Mononuclear cell (primary cell): ENCODE measurements around the gene MIB1. TPM values are rescaled to one million over a fixed set of nuclear protein-coding genes. Genes with fewer than 3 reads are reported as not detected.
"Not testable (repeated sequence)": the region's sequence is repeated elsewhere in the genome, so short reads cannot be mapped to it uniquely, and the experiment has no call there.

Source experiments
- H3K27me3 ChIP-seq: 2 replicates; pipeline ENCODE4 v1.6.0; 2011; ENCODE audit warnings: low read length, control low read depth; ENCODE audit not compliant: insufficient read depth
- H3K4me1 ChIP-seq: 2 replicates; pipeline ENCODE4 v1.5.1; 2011; ENCODE audit warnings: mild to moderate bottlenecking, low read length, control low read depth; ENCODE audit not compliant: insufficient read depth
- H3K4me3 ChIP-seq: 2 replicates; pipeline ENCODE4 v1.5.1; 2011; ENCODE audit warnings: mild to moderate bottlenecking, low read length, moderate library complexity
- H3K9me3 ChIP-seq: 2 replicates; pipeline ENCODE4 v1.5.1; 2011; ENCODE audit warnings: low read depth, mild to moderate bottlenecking, control low read depth, low read length
- total RNA-seq: library from RNA; depleted of rRNA; stranded (reverse); fragments of >200 nt; gene quantifications from one replicate; pipeline ENCODE4 v1.2.3, GENCODE V29; 2012

The MIB1 gene
- total RNA-seq, 1 donor = 24.3 TPM

- H3K27me3 ChIP-seq = no peaks in the 10 kb centered on the region
- no peak overlapping the region for H3K4me3 ChIP-seq
- H3K4me1 ChIP-seq = peaks cover 5% of the 10 kb centered on the region
- no peaks in the 10 kb centered on the region for H3K9me3 ChIP-seq
Measured at GRCh38 chr18:21762181-21762772, 21.7 kb downstream of the MIB1 start.

- Histone ChIP-seq H3K9me3 (no peaks in the 10 kb centered on the region), H3K27me3 (no peaks in the 10 kb centered on the region), H3K4me1 (peaks cover 5% of the 10 kb centered on the region), H3K4me3 (no peak overlapping the region)
Measured at GRCh38 chr18:21763846-21764646, 23.5 kb downstream of the MIB1 start.

DNA sequence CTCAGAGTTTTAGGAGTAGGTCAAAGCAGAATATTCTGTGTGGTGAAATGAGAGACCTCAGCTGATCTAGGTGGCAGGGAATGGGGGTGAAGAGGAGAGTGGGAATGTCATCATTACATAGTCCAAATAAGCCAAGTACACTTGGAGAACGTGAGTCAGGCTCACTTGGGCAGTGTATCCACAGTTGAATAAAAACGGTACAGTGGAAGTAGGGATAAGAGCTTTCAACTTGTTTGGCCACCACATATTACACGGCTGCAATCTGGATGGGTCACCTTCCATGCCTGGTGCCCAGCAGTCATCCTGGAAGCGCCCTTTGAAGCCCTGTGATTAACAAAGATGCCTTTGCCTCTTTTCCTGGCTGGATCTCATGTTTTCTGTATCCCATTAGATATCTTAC lies 28.6 kb downstream of the MIB1 start:
- no peaks in the 10 kb centered on the region for H3K4me1 ChIP-seq
- H3K4me3 ChIP-seq = no peak overlapping the region
- no peaks in the 10 kb centered on the region for H3K27me3 ChIP-seq
- no peaks in the 10 kb centered on the region for H3K9me3 ChIP-seq

DNA sequence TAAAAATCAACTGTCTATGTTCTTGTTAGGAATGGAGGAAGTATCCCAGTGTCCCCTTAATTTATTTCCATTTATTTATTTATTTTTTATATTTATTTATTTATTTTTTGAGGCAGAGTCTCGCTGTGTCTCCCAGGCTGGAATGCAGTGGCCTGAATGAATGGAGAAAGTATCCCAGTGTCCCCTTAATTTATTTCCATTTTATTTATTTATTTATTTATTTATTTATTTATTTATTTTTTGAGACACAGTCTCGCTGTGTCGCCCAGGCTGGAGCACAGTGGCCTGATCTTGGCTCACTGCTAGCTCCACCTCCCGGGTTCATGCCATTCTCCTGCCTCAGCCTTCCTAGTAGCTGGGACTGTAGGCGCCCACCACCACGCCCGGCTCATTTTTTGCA lies 34.1 kb downstream of the MIB1 start:
- H3K9me3 ChIP-seq = no peaks in the 10 kb centered on the region
- H3K27me3 ChIP-seq = no peaks in the 10 kb centered on the region
- H3K4me3 ChIP-seq = no peak overlapping the region
- H3K4me1 ChIP-seq = no peaks in the 10 kb centered on the region

DNA sequence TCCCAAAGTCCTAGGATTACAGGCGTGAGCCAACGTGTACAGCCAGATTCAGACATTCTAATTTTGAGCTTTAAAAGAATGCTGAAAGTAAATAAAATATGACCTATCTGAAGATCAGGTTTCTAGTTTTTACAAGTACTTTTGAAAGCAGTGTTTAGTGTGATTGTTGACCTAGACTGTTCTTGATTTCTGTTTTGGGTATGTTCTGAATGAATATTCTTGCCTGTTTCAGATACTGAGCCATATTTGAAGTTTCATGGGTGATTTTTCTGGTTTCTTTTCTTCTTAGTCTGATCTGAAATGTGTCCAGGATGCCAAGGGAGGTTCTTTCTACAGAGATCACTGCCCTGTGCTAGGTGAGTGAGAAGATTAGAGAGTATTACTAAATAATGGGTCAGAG lies 37.2 kb downstream of the MIB1 start:
- Histone ChIP-seq H3K9me3 (no peaks in the 10 kb centered on the region), H3K4me1 (no peaks in the 10 kb centered on the region), H3K27me3 (no peaks in the 10 kb centered on the region), H3K4me3 (no peak overlapping the region)

GRCh38 chr18:21786526-21786925 lies 45.9 kb downstream of the MIB1 start:
- Histone ChIP-seq H3K4me1 (no peaks in the 10 kb centered on the region), H3K4me3 (no peak overlapping the region)

GRCh38 chr18:21796089-21796488 lies 55.5 kb downstream of the MIB1 start:
- H3K4me3 ChIP-seq, H3K9me3 ChIP-seq: not testable (repeated sequence)

More at GRCh38 chr18:21786526-21786925, 45.9 kb downstream of the MIB1 start:
- Histone ChIP-seq H3K9me3 (peaks cover 19% of the 10 kb centered on the region), H3K27me3 (no peaks in the 10 kb centered on the region)

GRCh38 chr18:21798126-21798525 lies 57.5 kb downstream of the MIB1 start:
- Histone ChIP-seq H3K4me1 (peaks cover 6% of the 10 kb centered on the region), H3K27me3 (no peaks in the 10 kb centered on the region), H3K9me3 (no peaks in the 10 kb centered on the region), H3K4me3 (no peak overlapping the region)

More at GRCh38 chr18:21796089-21796488, 55.5 kb downstream of the MIB1 start:
- H3K27me3 ChIP-seq, H3K4me1 ChIP-seq: not testable (repeated sequence)

- Histone ChIP-seq H3K9me3 (no peaks in the 10 kb centered on the region), H3K4me3 (no peak overlapping the region), H3K27me3 (no peaks in the 10 kb centered on the region), H3K4me1 (peaks cover 7% of the 10 kb centered on the region)
Measured at GRCh38 chr18:21799721-21800120, 59.1 kb downstream of the MIB1 start.

DNA sequence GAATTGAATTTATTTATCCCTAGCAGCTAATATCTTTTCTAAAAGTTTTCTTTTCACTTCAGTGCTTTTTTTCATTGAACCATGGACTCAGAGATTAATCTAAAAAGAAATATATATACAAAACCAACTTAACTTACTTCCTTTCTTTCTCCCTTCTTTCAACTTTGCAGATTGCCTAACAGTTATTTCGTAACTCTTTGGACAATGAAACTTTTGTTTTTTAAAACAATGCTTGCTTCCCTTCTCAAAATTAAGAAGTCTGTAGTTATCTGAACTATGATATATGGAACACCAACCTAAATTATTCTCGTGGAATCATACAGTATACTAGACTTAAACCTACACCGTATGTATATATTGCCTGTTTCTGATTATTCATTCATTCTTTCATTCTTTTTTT lies 62.9 kb downstream of the MIB1 start:
- Histone ChIP-seq H3K27me3 (no peaks in the 10 kb centered on the region), H3K9me3 (no peaks in the 10 kb centered on the region), H3K4me1 (peaks cover 7% of the 10 kb centered on the region), H3K4me3 (no peak overlapping the region)

- peaks cover 7% of the 10 kb centered on the region for H3K4me1 ChIP-seq
- H3K4me3 ChIP-seq = no peak overlapping the region
- H3K9me3 ChIP-seq = no peaks in the 10 kb centered on the region
- H3K27me3 ChIP-seq = no peaks in the 10 kb centered on the region
Measured at GRCh38 chr18:21805771-21806366, 65.3 kb downstream of the MIB1 start.

DNA sequence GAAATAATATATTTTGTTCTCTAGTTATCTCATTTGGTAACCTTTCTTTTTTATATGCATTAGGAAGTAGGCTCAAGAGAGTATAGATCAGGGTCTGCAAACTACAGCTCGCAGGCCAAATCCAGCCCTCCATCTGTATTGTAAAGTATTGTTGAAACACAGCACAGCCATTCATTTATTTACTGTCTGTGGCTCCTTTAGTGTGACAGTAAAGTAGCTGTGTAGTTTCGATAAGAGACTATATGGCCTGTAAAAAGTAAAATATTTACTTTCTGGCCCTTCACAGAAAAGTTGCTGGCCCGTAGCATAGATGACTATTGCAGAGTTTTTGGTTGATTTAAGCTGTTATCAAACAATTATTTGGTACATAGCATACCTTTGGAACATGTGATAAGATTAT lies 67.6 kb downstream of the MIB1 start:
- H3K9me3 ChIP-seq = no peaks in the 10 kb centered on the region
- no peaks in the 10 kb centered on the region for H3K27me3 ChIP-seq
- H3K4me1 ChIP-seq = peaks cover under 1% of the 10 kb centered on the region
- no peak overlapping the region for H3K4me3 ChIP-seq

DNA sequence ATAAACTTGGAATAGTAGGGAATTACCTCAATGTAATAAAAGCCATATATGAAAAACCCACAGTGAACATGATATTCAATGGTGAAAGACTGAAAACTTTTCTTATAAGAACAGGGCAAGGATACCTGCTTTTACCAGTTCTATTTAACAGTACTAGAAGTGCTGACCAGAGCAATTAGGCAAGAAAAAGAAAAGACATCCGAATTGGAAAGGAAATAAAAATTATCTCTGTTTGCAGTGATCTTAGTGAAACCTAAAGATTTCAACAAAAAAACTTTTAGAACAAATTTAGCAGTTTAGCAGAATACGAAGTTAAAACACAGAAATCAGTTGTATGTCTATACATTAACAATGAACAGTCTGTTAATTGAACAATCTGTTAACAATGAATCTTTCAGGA lies 69.1 kb downstream of the MIB1 start:
- Histone ChIP-seq H3K9me3 (no peaks in the 10 kb centered on the region), H3K4me3 (no peak overlapping the region)

GRCh38 chr18:21815101-21815500 lies 74.5 kb downstream of the MIB1 start:
- Histone ChIP-seq H3K27me3 (no peaks in the 10 kb centered on the region), H3K9me3 (no peaks in the 10 kb centered on the region), H3K4me1 (no peaks in the 10 kb centered on the region), H3K4me3 (no peak overlapping the region)

More for the DNA sequence above, 69.1 kb downstream of the MIB1 start:
- H3K27me3 ChIP-seq = no peaks in the 10 kb centered on the region
- H3K4me1 ChIP-seq = no peaks in the 10 kb centered on the region

DNA sequence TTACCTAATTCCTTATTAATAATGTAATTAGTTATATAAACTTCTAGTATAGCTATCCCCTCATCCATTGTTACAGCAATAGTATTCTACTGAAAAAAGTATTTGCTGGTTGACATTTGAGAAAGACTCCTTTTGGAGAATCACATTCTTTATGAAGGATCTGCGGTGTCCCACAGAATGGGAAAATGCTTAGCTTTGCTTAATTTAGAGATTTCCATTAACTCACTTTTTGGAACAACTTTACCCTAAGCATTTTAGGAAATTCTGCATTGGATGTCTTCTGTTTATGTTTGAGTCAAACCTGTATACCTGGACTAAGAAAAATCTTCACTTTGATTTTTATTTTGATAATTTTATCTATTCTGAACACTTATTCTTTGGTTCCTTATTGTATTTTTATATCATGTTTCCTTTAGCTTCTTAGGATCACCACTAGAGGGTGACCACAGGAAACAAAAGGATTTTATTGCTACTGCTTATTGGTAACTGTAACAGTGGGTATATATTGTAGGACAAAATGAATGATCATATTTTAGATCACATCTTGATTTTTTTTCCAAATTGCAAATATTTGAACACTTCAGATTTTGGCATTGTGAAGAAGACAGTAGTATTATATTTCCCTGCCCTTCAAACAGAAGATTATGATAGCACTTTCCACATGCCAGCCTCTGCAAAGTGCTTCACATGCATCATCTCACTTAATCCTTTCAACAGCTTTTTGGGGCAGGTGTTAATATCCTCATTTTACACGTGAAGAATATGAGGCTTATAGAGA lies 79.6 kb downstream of the MIB1 start:
- no peaks in the 10 kb centered on the region for H3K4me1 ChIP-seq

More for the DNA sequence above, 79.6 kb downstream of the MIB1 start:
- no peaks in the 10 kb centered on the region for H3K27me3 ChIP-seq
- no peaks in the 10 kb centered on the region for H3K9me3 ChIP-seq
- no peak overlapping the region for H3K4me3 ChIP-seq
